DOHH2 (cell line): ENCODE measurements around the gene CNDP1.

Source experiments
- H3F3A ChIP-seq: fragments of 200-600 bp; sonication (generic), shearing (Covaris generic); 2 replicates; pipeline ENCODE4 v1.6.0; 2016; ENCODE audit warnings: antibody characterized with exemption, mild to moderate bottlenecking; ENCODE audit not compliant: control insufficient read depth, insufficient read depth
- H3K27ac ChIP-seq: fragments of 200-600 bp; sonication (generic); 2 replicates; pipeline ENCODE4 v1.5.1; 2014; ENCODE audit warnings: low read depth, mild to moderate bottlenecking, low read length, moderate library complexity
- H3K27me3 ChIP-seq: fragments of 200-600 bp; sonication (generic); 2 replicates; pipeline ENCODE4 v1.6.1; 2014; ENCODE audit warnings: mild to moderate bottlenecking, low read length, mixed read lengths; ENCODE audit not compliant: control insufficient read depth
- H3K36me3 ChIP-seq: fragments of 200-600 bp; sonication (generic); 2 replicates; pipeline ENCODE4 v1.6.1; 2014; ENCODE audit warnings: mild to moderate bottlenecking, low read length, moderate library complexity, mixed read lengths; ENCODE audit not compliant: control insufficient read depth
- H3K4me1 ChIP-seq: fragments of 200-600 bp; sonication (generic); 2 replicates; pipeline ENCODE4 v1.6.1; 2014; ENCODE audit warnings: mild to moderate bottlenecking, low read length, mixed read lengths; ENCODE audit not compliant: control insufficient read depth
- H3K4me2 ChIP-seq: fragments of 200-600 bp; sonication (generic); 2 replicates; pipeline ENCODE4 v1.6.0; 2014; ENCODE audit warnings: mild to moderate bottlenecking, low read length, moderate library complexity
- H3K4me3 ChIP-seq: fragments of 200-600 bp; sonication (generic); 2 replicates; pipeline ENCODE4 v1.5.1; 2014; ENCODE audit warnings: mild to moderate bottlenecking, low read length, mixed read lengths
- H3K79me2 ChIP-seq: fragments of 200-600 bp; sonication (generic); 2 replicates; pipeline ENCODE4 v1.6.1; 2014; ENCODE audit warnings: mild to moderate bottlenecking, low read length, mixed read lengths; ENCODE audit not compliant: control insufficient read depth
- H3K9me2 ChIP-seq: fragments of 200-600 bp; sonication (generic); replicated peaks from 2 replicates; pipeline ENCODE4 v1.6.1; 2014; ENCODE audit warnings: mild to moderate bottlenecking, low read length, mixed read lengths; ENCODE audit not compliant: control insufficient read depth
- H3K9me3 ChIP-seq: fragments of 200-600 bp; sonication (generic); 2 replicates; pipeline ENCODE4 v1.6.1; 2014; ENCODE audit warnings: antibody characterized with exemption, low read length, mixed read lengths; ENCODE audit not compliant: control insufficient read depth, insufficient read depth
- H4K20me1 ChIP-seq: fragments of 200-600 bp; sonication (generic); 2 replicates; pipeline ENCODE4 v1.6.0; 2014; ENCODE audit warnings: low read depth, mild to moderate bottlenecking, antibody characterized with exemption, low read length, moderate library complexity; ENCODE audit not compliant: control insufficient read depth, insufficient read depth
- EZH2phosphoT487 ChIP-seq: fragments of 200-600 bp; sonication (generic); IDR thresholded peaks from 2 replicates; pipeline ENCODE4 v1.6.1; 2017; ENCODE audit warnings: borderline replicate concordance, mild to moderate bottlenecking, antibody characterized with exemption, low read length, moderate library complexity, mixed read lengths
- TF ChIP-seq, protein P1 (sequence below): fragments of 200-600 bp; sonication (generic); IDR thresholded peaks from one replicate; pipeline ENCODE4 v1.5.1; 2014; ENCODE audit warnings: antibody characterized with exemption, mild to moderate bottlenecking, low read depth, low read length; ENCODE audit not compliant: poor library complexity, severe bottlenecking

The CNDP1 gene

DNA sequence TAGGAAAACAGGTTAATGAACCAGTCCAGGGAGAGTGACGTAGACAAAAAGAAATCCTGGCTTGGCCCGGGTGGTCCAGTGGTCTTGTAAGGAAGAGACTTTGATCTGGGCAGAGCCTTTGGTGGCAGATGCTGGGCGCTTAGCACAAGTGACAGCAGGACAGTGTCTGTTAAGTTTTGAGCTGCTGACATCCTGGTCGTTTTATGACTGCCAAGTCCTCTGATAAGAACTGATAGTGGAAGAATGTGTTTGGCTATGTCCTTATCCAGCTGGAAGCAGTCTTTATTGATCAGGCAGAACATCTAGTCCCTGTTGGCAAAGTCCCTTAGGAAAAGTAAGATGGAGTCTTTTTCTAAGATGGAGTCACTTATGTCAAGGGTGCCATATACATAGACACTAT, 36.0 kb downstream of the CNDP1 start:
- Histone ChIP-seq H3K27me3 (no peaks in the 10 kb centered on the region), H3K27ac (no peak overlapping the region), H3K9me3 (peaks cover 3% of the 10 kb centered on the region; the same call in 1 of the 2 replicates), H3K79me2 (no peaks in the 10 kb centered on the region), H3F3A (no peaks in the 10 kb centered on the region), H3K36me3 (no peaks in the 10 kb centered on the region), H3K4me2 (no peak overlapping the region), H3K4me1 (no peaks in the 10 kb centered on the region), H3K4me3 (no peak overlapping the region), H4K20me1 (no peaks in the 10 kb centered on the region), H3K9me2 (no peaks in the 10 kb centered on the region)
- TF ChIP-seq, protein P1, sequence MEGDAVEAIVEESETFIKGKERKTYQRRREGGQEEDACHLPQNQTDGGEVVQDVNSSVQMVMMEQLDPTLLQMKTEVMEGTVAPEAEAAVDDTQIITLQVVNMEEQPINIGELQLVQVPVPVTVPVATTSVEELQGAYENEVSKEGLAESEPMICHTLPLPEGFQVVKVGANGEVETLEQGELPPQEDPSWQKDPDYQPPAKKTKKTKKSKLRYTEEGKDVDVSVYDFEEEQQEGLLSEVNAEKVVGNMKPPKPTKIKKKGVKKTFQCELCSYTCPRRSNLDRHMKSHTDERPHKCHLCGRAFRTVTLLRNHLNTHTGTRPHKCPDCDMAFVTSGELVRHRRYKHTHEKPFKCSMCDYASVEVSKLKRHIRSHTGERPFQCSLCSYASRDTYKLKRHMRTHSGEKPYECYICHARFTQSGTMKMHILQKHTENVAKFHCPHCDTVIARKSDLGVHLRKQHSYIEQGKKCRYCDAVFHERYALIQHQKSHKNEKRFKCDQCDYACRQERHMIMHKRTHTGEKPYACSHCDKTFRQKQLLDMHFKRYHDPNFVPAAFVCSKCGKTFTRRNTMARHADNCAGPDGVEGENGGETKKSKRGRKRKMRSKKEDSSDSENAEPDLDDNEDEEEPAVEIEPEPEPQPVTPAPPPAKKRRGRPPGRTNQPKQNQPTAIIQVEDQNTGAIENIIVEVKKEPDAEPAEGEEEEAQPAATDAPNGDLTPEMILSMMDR, result no peak
- TF ChIP-seq EZH2phosphoT487, result no peak

DNA sequence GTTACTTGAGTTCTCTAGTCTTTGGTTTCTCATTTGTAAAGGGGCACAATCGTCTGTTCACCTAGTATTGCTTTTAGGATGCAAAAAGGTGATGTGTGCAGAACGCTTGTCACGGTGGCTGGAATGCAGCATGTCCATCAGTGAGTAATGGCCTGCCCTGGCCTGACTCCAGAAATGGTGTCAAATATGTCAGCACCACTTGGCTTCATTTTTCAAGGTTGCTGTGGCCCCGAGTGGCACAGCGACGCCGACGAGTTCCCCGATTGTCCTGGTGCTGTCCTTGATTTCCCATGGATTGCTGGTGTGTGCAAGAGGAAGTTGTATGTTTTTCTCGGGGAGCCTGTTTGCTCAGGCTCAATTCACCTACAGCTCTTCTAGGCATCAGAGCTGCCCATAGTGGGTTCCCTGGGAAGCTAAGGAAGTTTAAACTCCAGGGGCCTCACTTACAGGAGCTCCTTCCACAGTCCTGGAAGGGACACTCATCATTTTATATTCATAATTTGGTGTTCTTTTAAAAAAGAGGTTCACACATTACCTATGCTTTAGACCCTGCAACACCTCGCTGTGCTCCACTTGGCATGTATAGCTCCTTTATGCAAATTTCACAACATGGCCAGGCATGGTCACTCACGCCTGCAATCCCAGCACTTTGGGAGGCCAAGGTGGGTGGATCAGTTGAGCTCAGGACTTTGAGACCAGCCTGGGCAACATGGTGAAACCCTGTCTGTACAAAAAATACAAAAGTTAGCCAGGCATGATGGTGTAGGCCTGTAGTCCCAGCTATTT, 37.8 kb downstream of the CNDP1 start:
- no peaks in the 10 kb centered on the region for H3K9me3 ChIP-seq
- H3K27me3 ChIP-seq, result peaks cover 4% of the 10 kb centered on the region; the same call in 1 of the 2 replicates
- no peaks in the 10 kb centered on the region for H3K9me2 ChIP-seq
- TF ChIP-seq, protein P1, result no peak
- H3K79me2 ChIP-seq, result no peaks in the 10 kb centered on the region
- no peak overlapping the region for H3K4me3 ChIP-seq
- H3K4me2 ChIP-seq, result no peak overlapping the region
- no peaks in the 10 kb centered on the region for H3F3A ChIP-seq
- H3K27ac ChIP-seq, result no peak overlapping the region
- H4K20me1 ChIP-seq, result no peaks in the 10 kb centered on the region
- H3K36me3 ChIP-seq, result no peaks in the 10 kb centered on the region
- no peaks in the 10 kb centered on the region for H3K4me1 ChIP-seq

DNA sequence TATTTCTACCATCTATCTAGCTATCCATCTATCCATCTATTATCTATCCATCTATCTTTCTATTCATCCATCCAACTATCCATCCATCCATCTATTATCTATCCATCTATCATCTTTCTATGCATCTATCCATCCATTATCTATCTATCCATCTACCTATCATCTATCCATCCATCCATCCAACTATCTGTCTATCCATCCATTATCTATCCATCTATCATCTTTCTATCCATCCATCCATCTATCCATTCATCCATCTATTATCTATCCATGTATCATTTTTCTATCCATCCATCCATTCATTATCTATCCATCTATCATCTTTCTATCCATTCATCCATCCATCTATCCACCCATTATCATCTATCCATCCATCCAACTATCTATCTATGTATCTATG, 38.8 kb downstream of the CNDP1 start:
- Histone ChIP-seq H3K9me3 (no peaks in the 10 kb centered on the region), H3K4me3 (no peak overlapping the region), H3K27ac (no peak overlapping the region), H3K79me2 (no peaks in the 10 kb centered on the region), H3K27me3 (peaks cover 10% of the 10 kb centered on the region), H3F3A (no peaks in the 10 kb centered on the region), H3K4me2 (no peak overlapping the region), H4K20me1 (no peaks in the 10 kb centered on the region), H3K36me3 (no peaks in the 10 kb centered on the region), H3K9me2 (no peaks in the 10 kb centered on the region), H3K4me1 (no peaks in the 10 kb centered on the region)
- TF ChIP-seq, protein P1, result no peak
- TF ChIP-seq EZH2phosphoT487, result no peak

DNA sequence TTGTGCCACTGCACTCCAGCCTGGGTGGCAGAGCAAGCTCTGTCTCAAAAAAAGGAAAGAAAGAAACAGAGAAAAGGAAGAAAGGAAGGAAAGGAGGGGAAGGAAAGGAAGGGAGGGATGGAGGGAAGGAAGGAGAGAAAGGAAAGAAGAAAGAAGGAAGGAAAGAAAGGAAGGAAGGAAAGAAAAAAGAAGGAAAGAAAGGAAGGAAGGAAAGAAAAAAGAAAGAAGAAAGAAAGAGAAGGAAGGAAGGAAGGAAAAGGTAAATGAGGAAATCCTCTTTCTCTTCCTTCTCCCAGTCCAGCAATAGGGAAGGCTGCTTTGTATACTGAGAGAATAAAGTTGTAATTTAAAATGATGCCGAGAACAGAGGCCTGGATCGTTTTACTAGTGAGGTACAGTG, 40.6 kb downstream of the CNDP1 start:
- H3K4me3 ChIP-seq, result no peak overlapping the region
- no peak overlapping the region for H3K27ac ChIP-seq
- H3K79me2 ChIP-seq, result no peaks in the 10 kb centered on the region
- H3K4me2 ChIP-seq, result no peak overlapping the region
- no peak for TF ChIP-seq EZH2phosphoT487
- TF ChIP-seq, protein P1, result no peak
- H3K36me3 ChIP-seq, result no peaks in the 10 kb centered on the region
- H4K20me1 ChIP-seq, result no peaks in the 10 kb centered on the region
- no peaks in the 10 kb centered on the region for H3K4me1 ChIP-seq
- peaks cover 17% of the 10 kb centered on the region for H3K27me3 ChIP-seq
- H3K9me2 ChIP-seq, result no peaks in the 10 kb centered on the region
- no peaks in the 10 kb centered on the region for H3K9me3 ChIP-seq
- no peaks in the 10 kb centered on the region for H3F3A ChIP-seq
